CD4-positive, alpha-beta T cell treated with Interleukin-1 beta for 1 hour (primary cell): ENCODE data around the gene GALNS.

Experiments used
- DNase-seq, 2 donors: peaks; one replicate each; pipeline ENCODE4 v3.0.0-alpha.2; 2020 to 2022

Gene GALNS

GRCh38 chr16:88874938-88875599 is 18.3 kb upstream of the GALNS start:
- no peak for DNase-seq

GRCh38 chr16:88872650-88873331 is 16.0 kb upstream of the GALNS start:
- DNase-seq: no peak

GRCh38 chr16:88871730-88872416 is 15.1 kb upstream of the GALNS start:
- DNase-seq: no peak

- no peak for DNase-seq
Measured at GRCh38 chr16:88871349-88871702, 14.6 kb upstream of the GALNS start.

- no peak for DNase-seq
Measured at GRCh38 chr16:88870608-88871348, 14.0 kb upstream of the GALNS start.

GRCh38 chr16:88869673-88869980 is 12.9 kb upstream of the GALNS start:
- no peak for DNase-seq

GRCh38 chr16:88868974-88869672 is 12.4 kb upstream of the GALNS start:
- no peak for DNase-seq

- DNase-seq: no peak
Measured at GRCh38 chr16:88867581-88868246, 11.0 kb upstream of the GALNS start.

- no peak for DNase-seq
Measured at GRCh38 chr16:88866151-88866920, 9.6 kb upstream of the GALNS start, which contains the start of gene PABPN1L. PABPN1L (minus strand) TSS chr16:88866660; CDS start chr16:88866606, 54 bp downstream.

GRCh38 chr16:88865742-88866141 is 9.0 kb upstream of the GALNS start:
- no peak for DNase-seq

GRCh38 chr16:88865310-88865709 is 8.6 kb upstream of the GALNS start:
- no peak for DNase-seq

GRCh38 chr16:88864521-88864920 is 7.8 kb upstream of the GALNS start:
- DNase-seq: no peak

GRCh38 chr16:88864099-88864498 is 7.4 kb upstream of the GALNS start:
- no peak for DNase-seq

- no peak for DNase-seq
Measured at GRCh38 chr16:88863426-88863825, 6.7 kb upstream of the GALNS start.

- DNase-seq: no peak
Measured at GRCh38 chr16:88862968-88863367, 6.2 kb upstream of the GALNS start.

- DNase-seq: no peak
Measured at GRCh38 chr16:88861359-88861758, 4.6 kb upstream of the GALNS start.

- no peak for DNase-seq
Measured at GRCh38 chr16:88859381-88860091, 2.8 kb upstream of the GALNS start.

GRCh38 chr16:88857728-88858339 is 1.1 kb upstream of the GALNS start:
- peak; percentile 76 to 78 for DNase-seq

GRCh38 chr16:88856122-88856827 is 472 bp downstream of the GALNS start:
- peak in 1 of 2 donors; percentile 12 for DNase-seq

- no peak for DNase-seq
Measured at GRCh38 chr16:88855736-88856121, 1.0 kb downstream of the GALNS start.
